Esophagus squamous epithelium (tissue), 5 donors: Measurements from ENCODE around the gene BPGM. TPM values are rescaled to one million over a fixed set of nuclear protein-coding genes. Genes with fewer than 3 reads are reported as not detected.

Experiments
- DNase-seq: peaks from one replicate; lab custom pipeline; 2025; lab: John Stamatoyannopoulos, UW
- H3K27ac ChIP-seq, 4 donors: fragments of 200-600 bp; sonication (generic); one replicate each; pipeline ENCODE4 v1.5.1; 2016 to 2019; ENCODE audit warnings: mild to moderate bottlenecking in 1 of 4
- H3K27me3 ChIP-seq, 4 donors: fragments of 200-600 bp; sonication (generic); 1 replicate in 3 of 4; 2 replicates in 1 of 4; pipeline versions ENCODE4 v1.5.1 to v1.6.0; 2017 to 2021; ENCODE audit warnings: antibody characterized with exemption in 1 of 4
- H3K36me3 ChIP-seq, 3 donors: fragments of 200-600 bp; sonication (generic); one replicate each; pipeline ENCODE4 v1.5.1; 2016 to 2019
- H3K4me1 ChIP-seq, 3 donors: fragments of 200-600 bp; sonication (generic); one replicate each; pipeline ENCODE4 v1.5.1; 2017 to 2019
- H3K4me3 ChIP-seq, 4 donors: fragments of 200-600 bp; sonication (generic); 1 replicate in 3 of 4; 2 replicates in 1 of 4; pipeline ENCODE4 v1.5.1; 2016 to 2019; ENCODE audit warnings: mild to moderate bottlenecking in 2 of 4, moderate library complexity in 1 of 4
- H3K9me3 ChIP-seq, 3 donors: fragments of 200-600 bp; sonication (generic); one replicate each; pipeline ENCODE4 v1.5.1; 2016 to 2019
- CTCF ChIP-seq, 6 experiments: fragments of 450-650 bp in 4 of 6; fragments of 200-600 bp in 2 of 6; sonication (generic) in 2 of 6; IDR thresholded peaks; one replicate each; pipeline ENCODE4 v1.5.1; 2016 to 2019; ENCODE audit warnings: antibody characterized with exemption in 6 of 6, mild to moderate bottlenecking in 4 of 6, moderate library complexity in 4 of 6
- POLR2A ChIP-seq, 4 donors: fragments of 450-650 bp; IDR thresholded peaks; one replicate each; pipeline ENCODE4 v1.6.1; 2017; ENCODE audit warnings: antibody characterized with exemption in 4 of 4, mild to moderate bottlenecking in 4 of 4, moderate library complexity in 3 of 4
- WGBS, 2 donors: methylation state at CpG; one replicate each; pipeline ENCODE4 v1.1.5; 2018; 5-methylcytosine and 5-hydroxymethylcytosine counted together
- intact Hi-C: fragments of 100-400 bp; cut with DNase I; formaldehyde crosslinking; loops from one replicate; pipeline ENCODE4 v1.15.0; 2022
- total RNA-seq, 4 donors: library from RNA; depleted of rRNA; stranded (reverse); fragments of >200 nt; gene quantifications; one replicate each; pipeline ENCODE4 v1.1.0, GENCODE V29; 2016
- donor health status: DM: yes; HTN: yes; CAD: no.

BPGM gene
- total RNA-seq, 4 donors from 2014 or later, result 4.4 to 16.8 (median 11.3) TPM

GRCh38 chr7:134616611-134617010, 30.0 kb upstream of the BPGM start:
- DNase-seq, result no peak
- WGBS, 2 donors, result 74 to 87% methylated on average over 2 of the region's 2 CpGs
- intact Hi-C loops, result no loop called here
- peaks cover 0 to 3% (median 0%) of the 10 kb centered on the region in 4 donors for H3K27me3 ChIP-seq
- H3K9me3 ChIP-seq, result no peaks in the 10 kb centered on the region
- H3K36me3 ChIP-seq, result no peaks in the 10 kb centered on the region
- H3K27ac ChIP-seq, result no peak overlapping the region
- H3K4me1 ChIP-seq, result peaks cover 7 to 42% (median 19%) of the 10 kb centered on the region in 3 donors
- no peak for TF ChIP-seq CTCF (IDR thresholded peaks at IDR 0.05)
- TF ChIP-seq POLR2A (IDR thresholded peaks at IDR 0.05), result no peak
- no peak overlapping the region for H3K4me3 ChIP-seq

- 54 to 61% methylated on average over 4 to 5 of the region's 5 CpGs for WGBS, 2 donors
- H3K27me3 ChIP-seq, result peaks cover 0 to 3% (median 2%) of the 10 kb centered on the region in 4 donors
- H3K4me3 ChIP-seq, result no peak overlapping the region
- peaks cover 4 to 43% (median 19%) of the 10 kb centered on the region in 3 donors for H3K4me1 ChIP-seq
- TF ChIP-seq POLR2A (IDR thresholded peaks at IDR 0.05) (no peak), CTCF (IDR thresholded peaks at IDR 0.05) (no peak)
- no peaks in the 10 kb centered on the region for H3K9me3 ChIP-seq
- H3K36me3 ChIP-seq, result no peaks in the 10 kb centered on the region
- no peak overlapping the region for H3K27ac ChIP-seq
- intact Hi-C loops, result no loop called here
- DNase-seq, result no peak
Measured at GRCh38 chr7:134618756-134619530, 27.7 kb upstream of the BPGM start.

GRCh38 chr7:134619627-134620331, 26.9 kb upstream of the BPGM start:
- Histone ChIP-seq H3K36me3 (no peaks in the 10 kb centered on the region), H3K27me3 (peaks cover 0 to 3% (median 2%) of the 10 kb centered on the region in 4 donors), H3K4me1 (peaks cover 4 to 35% (median 12%) of the 10 kb centered on the region in 3 donors), H3K9me3 (no peaks in the 10 kb centered on the region), H3K27ac (no peak overlapping the region), H3K4me3 (no peak overlapping the region)
- intact Hi-C loops, result no loop called here
- TF ChIP-seq CTCF (IDR thresholded peaks at IDR 0.05), result no peak
- no peak for TF ChIP-seq POLR2A (IDR thresholded peaks at IDR 0.05)
- 19 to 30% methylated on average over 2 of the region's 2 CpGs for WGBS, 2 donors
- DNase-seq, result no peak

- no peaks in the 10 kb centered on the region for H3K9me3 ChIP-seq
- 60 to 66% methylated on average over 6 to 7 of the region's 7 CpGs for WGBS, 2 donors
- no peak overlapping the region for H3K27ac ChIP-seq
- DNase-seq, result no peak
- peaks cover 0 to 13% (median 2%) of the 10 kb centered on the region in 4 donors for H3K27me3 ChIP-seq
- peaks cover 4 to 28% (median 11%) of the 10 kb centered on the region in 3 donors for H3K4me1 ChIP-seq
- H3K36me3 ChIP-seq, result no peaks in the 10 kb centered on the region
- TF ChIP-seq CTCF (IDR thresholded peaks at IDR 0.05) (no peak), POLR2A (IDR thresholded peaks at IDR 0.05) (no peak)
- no peak overlapping the region for H3K4me3 ChIP-seq
- intact Hi-C loops, result no loop called here
Measured at GRCh38 chr7:134622303-134622995, 24.2 kb upstream of the BPGM start.
